AG04450 (cell line): Measurements from ENCODE around the gene RNF112. TPM values are rescaled to one million over a fixed set of nuclear protein-coding genes. Genes with fewer than 3 reads are reported as not detected.
A peak's percentile ranks its signal among the peaks of the same experiment; 100 is the strongest.

Experiments used
- CTCF ChIA-PET: fragments of 300-600, 350-600 bp; formaldehyde crosslinking; extraction: SDS; loops from one replicate; lab custom pipeline; 2022; ENCODE audit warnings: antibody characterized with exemption, inconsistent platforms; lab: Charles Lee
- POLR2A ChIA-PET: fragments of 350-600 bp; formaldehyde crosslinking; extraction: SDS; loops from one replicate; lab custom pipeline; 2021; ENCODE audit warnings: antibody characterized with exemption, inconsistent platforms; lab: Yijun Ruan, JAX
- DNase-seq: peaks from one replicate; pipeline ENCODE4 v3.0.0-alpha.2; 2011; ENCODE audit warnings: low read depth, low spot score
- H3K27ac ChIP-seq: one replicate; pipeline ENCODE4 v1.5.1; 2012; ENCODE audit warnings: low read depth, low read length, control low read depth
- H3K27me3 ChIP-seq: one replicate; pipeline ENCODE4 v1.6.0; 2012; ENCODE audit warnings: low read length; ENCODE audit not compliant: control insufficient read depth, insufficient read depth
- H3K4me3 ChIP-seq: 2 replicates; pipeline ENCODE4 v1.5.1; 2011; ENCODE audit warnings: mild to moderate bottlenecking, low read depth, low read length, control low read depth
- H3K9me3 ChIP-seq: 2 replicates; pipeline ENCODE4 v1.5.1; 2012; ENCODE audit warnings: low read length; ENCODE audit not compliant: control insufficient read depth, insufficient read depth
- polyA plus RNA-seq: library from polyadenylated mRNA; depleted of rRNA; stranded (reverse); fragments of >200 nt; gene quantifications from 2 replicates; pipeline ENCODE4 v1.2.3, GENCODE V29; 2011
- TF ChIP-seq, protein P1 (sequence below): IDR thresholded peaks from 2 replicates; pipeline ENCODE4 v1.5.1; 2011; ENCODE audit warnings: low read depth, low read length, control low read depth, inconsistent platforms

RNF112 gene
- polyA plus RNA-seq, 1 experiment = 3.3 TPM

DNA sequence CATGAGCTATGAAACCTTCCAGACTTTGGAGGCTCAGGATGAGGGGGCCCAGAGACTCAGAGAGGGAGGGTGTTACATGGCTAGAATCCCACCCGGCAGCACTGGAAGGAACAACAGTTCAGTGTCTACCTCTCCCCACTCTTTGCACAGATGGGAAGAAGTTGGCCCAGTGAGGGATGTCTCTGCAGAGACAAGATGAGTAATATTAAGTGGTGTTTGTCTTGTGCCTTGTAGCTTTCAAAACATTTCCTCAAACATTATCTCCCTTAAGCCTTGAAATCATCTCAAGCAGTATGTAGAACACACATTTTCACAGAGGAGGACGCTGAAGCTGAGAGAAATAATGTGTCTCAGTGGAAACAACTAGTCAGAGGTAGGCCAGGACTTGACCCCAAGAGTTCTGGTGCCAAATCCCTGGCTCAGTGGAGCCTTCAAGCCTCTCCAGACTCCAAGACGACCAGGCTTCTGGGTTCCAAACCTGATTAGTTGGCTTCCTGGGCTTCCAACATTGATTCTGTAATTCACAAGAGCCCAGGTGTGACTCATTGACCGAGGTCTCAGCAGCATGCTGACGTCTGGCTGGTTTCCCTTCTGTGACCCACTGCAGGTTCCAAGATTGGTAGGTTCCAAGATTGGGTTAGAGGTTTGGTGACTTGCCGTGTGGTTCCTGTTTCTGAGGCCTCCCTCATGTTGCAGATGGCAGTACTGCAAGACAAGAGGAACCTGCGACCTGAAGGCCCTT is 7.4 kb downstream of the RNF112 start:
- Histone ChIP-seq H3K27me3 (no peaks in the 10 kb centered on the region), H3K4me3 (no peak overlapping the region), H3K9me3 (no peaks in the 10 kb centered on the region), H3K27ac (no peak overlapping the region)
- TF ChIP-seq, protein P1, sequence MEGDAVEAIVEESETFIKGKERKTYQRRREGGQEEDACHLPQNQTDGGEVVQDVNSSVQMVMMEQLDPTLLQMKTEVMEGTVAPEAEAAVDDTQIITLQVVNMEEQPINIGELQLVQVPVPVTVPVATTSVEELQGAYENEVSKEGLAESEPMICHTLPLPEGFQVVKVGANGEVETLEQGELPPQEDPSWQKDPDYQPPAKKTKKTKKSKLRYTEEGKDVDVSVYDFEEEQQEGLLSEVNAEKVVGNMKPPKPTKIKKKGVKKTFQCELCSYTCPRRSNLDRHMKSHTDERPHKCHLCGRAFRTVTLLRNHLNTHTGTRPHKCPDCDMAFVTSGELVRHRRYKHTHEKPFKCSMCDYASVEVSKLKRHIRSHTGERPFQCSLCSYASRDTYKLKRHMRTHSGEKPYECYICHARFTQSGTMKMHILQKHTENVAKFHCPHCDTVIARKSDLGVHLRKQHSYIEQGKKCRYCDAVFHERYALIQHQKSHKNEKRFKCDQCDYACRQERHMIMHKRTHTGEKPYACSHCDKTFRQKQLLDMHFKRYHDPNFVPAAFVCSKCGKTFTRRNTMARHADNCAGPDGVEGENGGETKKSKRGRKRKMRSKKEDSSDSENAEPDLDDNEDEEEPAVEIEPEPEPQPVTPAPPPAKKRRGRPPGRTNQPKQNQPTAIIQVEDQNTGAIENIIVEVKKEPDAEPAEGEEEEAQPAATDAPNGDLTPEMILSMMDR = 0 out of 2 replicates have a peak, but pooled peaks have one; percentile 3
- POLR2A ChIA-PET = no interaction called here
- CTCF ChIA-PET = no interaction called here
- no peak for DNase-seq

DNA sequence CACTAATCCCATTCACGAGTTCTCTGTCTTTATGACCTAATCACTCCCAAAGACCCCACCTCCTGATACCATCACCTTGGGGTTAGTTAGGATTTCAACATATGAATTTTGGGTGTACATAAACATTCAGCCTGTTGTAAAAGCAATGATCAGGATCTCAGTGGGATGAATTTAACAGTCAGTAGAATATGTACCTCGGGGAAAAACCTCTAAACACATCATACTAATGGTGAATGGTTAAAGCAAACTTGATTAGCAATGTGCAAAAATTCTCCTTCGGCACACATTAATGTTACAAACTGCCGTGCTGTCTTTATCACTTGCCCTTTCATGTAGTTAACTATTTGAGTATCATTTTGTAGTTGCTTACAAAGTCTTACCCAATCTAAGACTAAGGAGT is 10.2 kb downstream of the RNF112 start:
- H3K27ac ChIP-seq = no peak overlapping the region
- ChIA-PET CTCF (interaction anchor here (0.6 kb wide), 1 partner anchor 25 kb away, joined by 3 read pairs; no protein-coding TSS in a partner anchor), POLR2A (no interaction called here)
- H3K9me3 ChIP-seq = 0 out of 2 replicates have a peak, but pooled peaks cover 2% of the 10 kb centered on the region
- TF ChIP-seq, protein P1 = no peak
- no peak overlapping the region for H3K4me3 ChIP-seq
- H3K27me3 ChIP-seq = no peaks in the 10 kb centered on the region
- DNase-seq = no peak

DNA sequence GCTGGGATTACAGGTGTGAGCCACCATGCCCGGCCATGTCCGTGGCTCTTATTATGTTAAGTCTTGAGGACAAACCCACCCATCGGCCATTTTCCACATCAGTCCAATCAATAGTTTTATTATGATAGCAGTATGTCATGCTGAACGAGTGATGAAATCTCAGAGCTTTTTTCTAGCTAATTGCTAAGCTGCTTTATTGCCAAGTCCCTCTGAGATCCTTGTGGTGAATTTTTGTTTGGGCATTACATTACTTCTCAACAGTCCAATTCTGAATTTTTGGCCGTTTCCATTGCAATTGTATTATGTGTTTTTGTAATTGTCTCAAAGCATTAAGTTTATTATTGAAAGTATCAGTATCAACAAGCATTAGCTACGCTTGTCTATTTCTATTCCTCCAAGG is 10.9 kb downstream of the RNF112 start:
- CTCF ChIA-PET = interaction anchor here (0.6 kb wide), 1 partner anchor 25 kb away, joined by 3 read pairs; no protein-coding TSS in a partner anchor
- H3K4me3 ChIP-seq = no peak overlapping the region
- no peak overlapping the region for H3K27ac ChIP-seq
- POLR2A ChIA-PET = no interaction called here
- no peak for DNase-seq
- H3K27me3 ChIP-seq = no peaks in the 10 kb centered on the region
- 0 out of 2 replicates have a peak, but pooled peaks cover 2% of the 10 kb centered on the region for H3K9me3 ChIP-seq
- TF ChIP-seq, protein P1 = no peak

DNA sequence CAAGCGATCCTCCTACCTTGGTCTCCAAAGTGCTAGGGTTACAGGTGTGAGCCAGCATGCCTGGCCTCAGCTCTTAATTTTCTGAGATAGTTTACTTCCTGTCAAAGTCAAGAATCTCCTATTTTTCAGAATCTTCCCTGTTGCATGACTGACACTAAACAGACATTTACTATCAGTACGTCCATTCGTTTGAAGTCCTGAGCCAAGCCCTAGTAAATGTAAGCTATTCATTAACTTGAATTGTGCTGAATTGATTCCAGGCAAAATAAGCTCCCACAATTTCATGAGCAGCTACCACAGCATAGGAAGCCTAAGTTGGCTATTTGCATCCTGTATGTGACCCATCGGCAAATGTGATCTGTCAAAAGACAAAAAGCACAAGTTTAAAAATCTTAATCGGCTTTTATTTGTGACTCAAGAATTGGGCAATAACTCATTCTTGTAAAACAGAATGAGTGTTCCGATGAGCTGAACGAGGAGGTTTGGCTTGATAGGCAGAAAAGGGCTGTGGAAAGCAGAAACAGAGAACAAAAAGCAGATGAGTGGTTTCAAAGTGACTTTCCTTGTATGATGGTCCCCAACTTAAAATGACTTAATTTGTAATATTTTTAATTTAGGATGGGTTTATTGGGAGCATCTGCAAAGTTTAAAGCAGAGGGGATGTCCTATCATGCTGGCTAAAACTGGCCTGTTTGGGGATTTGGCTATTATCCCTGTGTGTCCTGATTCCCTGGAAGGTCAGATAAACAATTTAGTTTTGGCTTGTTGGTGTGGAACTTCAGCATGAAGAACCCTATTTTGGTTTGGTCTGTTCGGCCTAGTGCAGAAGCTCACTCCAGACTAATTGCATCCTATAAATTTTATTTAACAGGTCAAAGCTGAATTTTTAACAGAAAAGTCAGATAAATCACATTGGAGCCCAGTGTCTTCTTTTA is 14.2 kb downstream of the RNF112 start:
- H3K4me3 ChIP-seq = no peak overlapping the region

More for the DNA sequence above, 14.2 kb downstream of the RNF112 start:
- TF ChIP-seq, protein P1 = no peak
- no peak overlapping the region for H3K27ac ChIP-seq
- CTCF ChIA-PET = interaction anchor here (1.2 to 2.2 kb wide), 2 partner anchors 22 to 341 kb away, joined by 4 to 8 read pairs; no protein-coding TSS in a partner anchor
- POLR2A ChIA-PET = no interaction called here
- 0 out of 2 replicates have a peak, but pooled peaks cover 2% of the 10 kb centered on the region for H3K9me3 ChIP-seq
- no peaks in the 10 kb centered on the region for H3K27me3 ChIP-seq
- DNase-seq = no peak
